ENCODE data around the gene SYT7. TPM values are rescaled to one million over a fixed set of nuclear protein-coding genes. Genes with fewer than 3 reads are reported as not detected.
A peak's percentile ranks its signal among the peaks of the same experiment; 100 is the strongest.

SYT7 gene
- total and polyA plus RNA-seq, 2 of the 4 experiments (the other 2 are of a cell fraction) = under 0.01 to 0.19 TPM

DNA sequence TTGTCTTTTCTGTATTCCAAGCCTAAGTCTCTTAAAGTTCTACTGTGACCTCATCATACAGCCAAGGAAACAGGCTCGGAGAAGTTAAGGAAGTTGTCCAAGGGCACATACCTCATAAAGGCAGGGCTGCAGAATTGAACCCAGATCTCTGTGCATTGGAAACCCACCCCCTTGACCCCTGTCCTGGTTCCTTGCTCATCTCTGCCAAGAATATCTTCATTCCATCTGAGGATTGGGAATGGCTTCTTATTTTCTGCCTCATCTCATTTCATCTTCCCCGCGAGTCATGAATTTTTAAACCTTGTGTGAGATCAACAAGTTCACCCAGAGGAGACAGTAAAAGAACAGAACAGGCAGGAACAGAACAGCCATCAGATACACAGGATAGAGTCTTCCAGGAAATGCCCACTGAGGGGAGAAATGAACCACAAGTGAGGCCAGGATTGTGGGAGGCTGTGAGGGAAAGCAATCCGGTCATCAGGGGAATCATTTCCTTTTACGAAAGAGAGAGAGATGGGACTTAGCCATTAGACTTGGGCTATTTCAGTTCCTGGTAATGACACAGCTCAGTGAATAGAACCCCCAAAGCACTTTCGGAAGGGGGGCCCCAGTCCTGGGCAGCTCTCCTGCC, 106.7 kb downstream of the SYT7 start:
- no peak overlapping the region for H3K23ac ChIP-seq (ENCODE audit: low read depth, low read length)
- DNase-seq (no peak), ATAC-seq (ENCODE audit: low read depth) (peak; percentile 22; the same call in 1 of the 2 replicates)
- H3K9me1 ChIP-seq (ENCODE audit: insufficient read depth, low read length) = 0 out of 2 replicates have a peak, but pooled peaks cover 6% of the 10 kb centered on the region
- TF ChIP-seq RCOR1 (IDR thresholded peaks at IDR 0.05; ENCODE audit: insufficient replicate concordance, low read length) (no peak), RAD21 (IDR thresholded peaks at IDR 0.05; ENCODE audit: low read length) (no peak), RFX5 (IDR thresholded peaks at IDR 0.05; ENCODE audit: low read depth, low read length) (no peak), POLR2A (IDR thresholded peaks at IDR 0.05; ENCODE audit: low read depth, low read length) (no peak), MAZ (IDR thresholded peaks at IDR 0.05; ENCODE audit: borderline replicate concordance, low read depth, low read length) (no peak), MXI1 (IDR thresholded peaks at IDR 0.05; ENCODE audit: borderline replicate concordance, low read depth, low read length) (no peak), NFE2L2 (IDR thresholded peaks at IDR 0.05; ENCODE audit: low read depth, low read length) (no peak), CTCF (conservative IDR thresholded peaks at IDR 0.05; ENCODE audit: low read depth, low read length) (no peak), CEBPB (IDR thresholded peaks at IDR 0.05; ENCODE audit: low read depth, low read length) (no peak), CHD1 (IDR thresholded peaks at IDR 0.05; ENCODE audit: low read depth, low read length) (no peak), FOS (IDR thresholded peaks at IDR 0.05; ENCODE audit: low read depth, low read length) (no peak), BHLHE40 (IDR thresholded peaks at IDR 0.05; ENCODE audit: low read depth, low read length) (no peak), MAFK (IDR thresholded peaks at IDR 0.05; ENCODE audit: low read depth, low read length) (no peak)
- TF ChIP-seq, protein P1, sequence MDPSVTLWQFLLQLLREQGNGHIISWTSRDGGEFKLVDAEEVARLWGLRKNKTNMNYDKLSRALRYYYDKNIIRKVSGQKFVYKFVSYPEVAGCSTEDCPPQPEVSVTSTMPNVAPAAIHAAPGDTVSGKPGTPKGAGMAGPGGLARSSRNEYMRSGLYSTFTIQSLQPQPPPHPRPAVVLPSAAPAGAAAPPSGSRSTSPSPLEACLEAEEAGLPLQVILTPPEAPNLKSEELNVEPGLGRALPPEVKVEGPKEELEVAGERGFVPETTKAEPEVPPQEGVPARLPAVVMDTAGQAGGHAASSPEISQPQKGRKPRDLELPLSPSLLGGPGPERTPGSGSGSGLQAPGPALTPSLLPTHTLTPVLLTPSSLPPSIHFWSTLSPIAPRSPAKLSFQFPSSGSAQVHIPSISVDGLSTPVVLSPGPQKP (IDR thresholded peaks at IDR 0.05; ENCODE audit: borderline replicate concordance, low read depth, low read length) = no peak
- TF ChIP-seq, protein P2, sequence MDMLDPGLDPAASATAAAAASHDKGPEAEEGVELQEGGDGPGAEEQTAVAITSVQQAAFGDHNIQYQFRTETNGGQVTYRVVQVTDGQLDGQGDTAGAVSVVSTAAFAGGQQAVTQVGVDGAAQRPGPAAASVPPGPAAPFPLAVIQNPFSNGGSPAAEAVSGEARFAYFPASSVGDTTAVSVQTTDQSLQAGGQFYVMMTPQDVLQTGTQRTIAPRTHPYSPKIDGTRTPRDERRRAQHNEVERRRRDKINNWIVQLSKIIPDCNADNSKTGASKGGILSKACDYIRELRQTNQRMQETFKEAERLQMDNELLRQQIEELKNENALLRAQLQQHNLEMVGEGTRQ (IDR thresholded peaks at IDR 0.05; ENCODE audit: low read depth, low read length) = no peak
- no peak overlapping the region for H2BK20ac ChIP-seq (ENCODE audit: low read depth, low read length)
- CTCF ChIA-PET = interaction anchor here (0.7 kb wide), 1 partner anchor 28 kb away, joined by 3 read pairs; no protein-coding TSS in a partner anchor
- H4K5ac ChIP-seq (ENCODE audit: low read depth, low read length) = no peak overlapping the region
- H3K79me1 ChIP-seq (ENCODE audit: low read depth in 1 of 2, low read length in 2 of 2) = no peaks in the 10 kb centered on the region
- no peak overlapping the region for H3K4me3 ChIP-seq (ENCODE audit: insufficient read depth, low read depth, low read length)
- in situ Hi-C loops (cut with MboI; ENCODE audit: low sequenced_read_pairs) (no loop called here), intact Hi-C loops (cut with micrococcal nuclease) (no loop called here), dilution Hi-C loops (cut with HindIII; ENCODE audit: low sequenced_read_pairs, unreplicated experiment) (no loop called here)
- no peaks in the 10 kb centered on the region for H3K4me1 ChIP-seq (ENCODE audit: control insufficient read depth, insufficient read depth, low read length)
- H3K56ac ChIP-seq (ENCODE audit: extremely low read depth, insufficient read depth, low read length) = no peak overlapping the region
- H2AK9ac ChIP-seq (replicated peaks; ENCODE audit: low read depth, low read length, poor library complexity) = no peak overlapping the region
- H3K14ac ChIP-seq (replicated peaks; ENCODE audit: low read depth, low read length) = no peak overlapping the region
- no peak overlapping the region for H2AK5ac ChIP-seq (ENCODE audit: low read depth, low read length)
- H3K36me3 ChIP-seq (ENCODE audit: control insufficient read depth, insufficient read depth, low read length) = peaks cover 11% of the 10 kb centered on the region
- H2BK5ac ChIP-seq (ENCODE audit: low read depth, low read length, poor library complexity, severe bottlenecking) = no peak overlapping the region
- 75% methylated on average over 2 of the region's 6 CpGs; no CpG with 5 or more reads in 1 of the 2 experiments for WGBS, 2 experiments (ENCODE audit: extremely low coverage in 2 of 2, insufficient read length in 1 of 2)
- H3K27me3 ChIP-seq (ENCODE audit: control insufficient read depth, insufficient read depth, low read length) = peaks cover 4% of the 10 kb centered on the region; the same call in 1 of the 2 replicates
- no peak overlapping the region for H3K4me2 ChIP-seq (ENCODE audit: low read depth, low read length)
- no peak overlapping the region for H4K8ac ChIP-seq (ENCODE audit: low read depth in 2 of 2, low read length in 2 of 2)
- peaks cover 2% of the 10 kb centered on the region; the same call in 1 of the 2 replicates for H3K9me3 ChIP-seq (ENCODE audit: control insufficient read depth, insufficient read depth, low read length)
- no peak overlapping the region for H2AFZ ChIP-seq (replicated peaks; ENCODE audit: low read length, poor library complexity)
- no peak overlapping the region for H4K91ac ChIP-seq (ENCODE audit: insufficient read depth, low read depth, low read length)
- no peak overlapping the region for H3K9ac ChIP-seq (ENCODE audit: low read depth, low read length)
- H2BK120ac ChIP-seq (ENCODE audit: low read depth, low read length) = no peak overlapping the region
- H3K4ac ChIP-seq (ENCODE audit: low read depth, low read length) = no peak overlapping the region
- H3K27ac ChIP-seq (ENCODE audit: insufficient read depth, low read length) = no peak overlapping the region
- no peak overlapping the region for H3K18ac ChIP-seq (ENCODE audit: low read depth, low read length)
- POLR2A ChIA-PET (ENCODE audit: unreplicated experiment) = no interaction called here
- H2BK15ac ChIP-seq (ENCODE audit: low read depth, low read length) = no peak overlapping the region
- BruUV-seq (replicated peaks) = no TSS peak
- no peaks in the 10 kb centered on the region; the same call in 1 of the 2 replicates for H4K20me1 ChIP-seq (ENCODE audit: insufficient read depth, low read length)

Measured in IMR-90 (cell line).